Neural progenitor cell (in vitro differentiated cells): ENCODE results near the gene PRKAG2. TPM values are rescaled to one million over a fixed set of nuclear protein-coding genes. Genes with fewer than 3 reads are reported as not detected.

Source experiments
- DNase-seq: peaks from one replicate; pipeline ENCODE4 v3.0.0-alpha.2; 2016; ENCODE audit warnings: low spot score
- H2AFZ ChIP-seq: fragments of 200-600 bp; sonication (generic); replicated peaks from 2 replicates; pipeline ENCODE4 v1.6.1; 2016; ENCODE audit warnings: antibody characterized with exemption
- H3F3A ChIP-seq: fragments of 200-600 bp; sonication (generic); 2 replicates; pipeline ENCODE4 v1.6.1; 2016; ENCODE audit warnings: antibody characterized with exemption, low read depth
- H3K27ac ChIP-seq: fragments of 200-600 bp; sonication (generic); 2 replicates; pipeline ENCODE4 v1.5.1; 2016; ENCODE audit warnings: mild to moderate bottlenecking
- H3K27me3 ChIP-seq: fragments of 200-600 bp; sonication (generic); 2 replicates; pipeline ENCODE4 v1.6.1; 2016; ENCODE audit warnings: mild to moderate bottlenecking, moderate library complexity
- H3K36me3 ChIP-seq: fragments of 200-600 bp; sonication (generic); 2 replicates; pipeline ENCODE4 v1.5.1; 2016
- H3K4me1 ChIP-seq: fragments of 200-600 bp; sonication (generic); 2 replicates; pipeline ENCODE4 v1.6.1; 2016; ENCODE audit warnings: mixed run types
- H3K4me2 ChIP-seq: fragments of 200-600 bp; sonication (generic); 2 replicates; pipeline ENCODE4 v1.6.1; 2016
- H3K4me3 ChIP-seq: fragments of 200-600 bp; sonication (generic); 2 replicates; pipeline ENCODE4 v1.5.1; 2016
- H3K79me2 ChIP-seq: fragments of 200-600 bp; sonication (generic); 2 replicates; pipeline ENCODE4 v1.6.1; 2016; ENCODE audit warnings: low read depth
- H3K9ac ChIP-seq: fragments of 200-600 bp; sonication (generic); 2 replicates; pipeline ENCODE4 v1.6.1; 2016
- H3K9me3 ChIP-seq: fragments of 200-600 bp; sonication (generic); 2 replicates; pipeline ENCODE4 v1.5.1; 2016; ENCODE audit warnings: low read depth
- H4K20me1 ChIP-seq: fragments of 200-600 bp; sonication (generic); 2 replicates; pipeline ENCODE4 v1.6.1; 2016; ENCODE audit warnings: low read depth
- H3K27ac Mint-ChIP-seq: 3 replicates; pipeline ENCODE4 v1.8.0; 2021; ENCODE audit warnings: mixed read lengths
- H3K27me3 Mint-ChIP-seq: 2 replicates; pipeline ENCODE4 v1.8.0; 2022; ENCODE audit warnings: low read depth, mild to moderate bottlenecking, inconsistent platforms, moderate library complexity, mixed read lengths; ENCODE audit not compliant: insufficient read depth
- H3K36me3 Mint-ChIP-seq: 3 replicates; pipeline ENCODE4 v1.8.0; 2021; ENCODE audit warnings: mixed read lengths
- H3K4me1 Mint-ChIP-seq: 3 replicates; pipeline ENCODE4 v1.8.0; 2021; ENCODE audit warnings: mixed read lengths
- H3K4me3 Mint-ChIP-seq: 3 replicates; pipeline ENCODE4 v1.8.0; 2021; ENCODE audit warnings: mild to moderate bottlenecking, moderate library complexity, mixed read lengths
- H3K9me3 Mint-ChIP-seq: 3 replicates; pipeline ENCODE4 v1.8.0; 2020; ENCODE audit warnings: mixed read lengths
- CTCF ChIP-seq: fragments of 200-600 bp; sonication (generic); IDR thresholded peaks from 2 replicates; pipeline ENCODE4 v1.5.1; 2017; ENCODE audit warnings: antibody characterized with exemption, mild to moderate bottlenecking
- EZH2 ChIP-seq: fragments of 200-600 bp; sonication (generic); IDR thresholded peaks from 2 replicates; pipeline ENCODE4 v1.6.1; 2017; ENCODE audit warnings: antibody characterized with exemption, mild to moderate bottlenecking, moderate library complexity
- EZH2phosphoT487 ChIP-seq: fragments of 200-600 bp; sonication (generic); IDR thresholded peaks from 2 replicates; pipeline ENCODE4 v1.6.1; 2017; ENCODE audit warnings: antibody characterized with exemption
- total RNA-seq: library from RNA; depleted of rRNA; stranded (reverse); fragments of >200 nt; gene quantifications from 2 replicates; pipeline ENCODE4 v1.2.3, GENCODE V29; 2015; ENCODE audit warnings: low replicate concordance

Gene PRKAG2
- total RNA-seq, 1 donor from 2014 or later, result 11.4 TPM

- no peak overlapping the region for H3K4me3 ChIP-seq
- H3K4me1 ChIP-seq, result peaks cover 17% of the 10 kb centered on the region
- peaks cover 17% of the 10 kb centered on the region for H4K20me1 ChIP-seq
- H3K9me3 ChIP-seq, result no peaks in the 10 kb centered on the region
- H3K27ac ChIP-seq, result no peak overlapping the region
- no peak overlapping the region for H2AFZ ChIP-seq
- Mint-ChIP-seq H3K36me3 (no peaks in the 10 kb centered on the region), H3K27me3 (peaks cover 13% of the 10 kb centered on the region), H3K9me3 (no peaks in the 10 kb centered on the region), H3K4me1 (peaks cover 36% of the 10 kb centered on the region), H3K4me3 (no peak overlapping the region), H3K27ac (peak overlapping the region; percentile 42)
- no peaks in the 10 kb centered on the region for H3K36me3 ChIP-seq
- H3F3A ChIP-seq, result peaks cover 18% of the 10 kb centered on the region
- no peak overlapping the region for H3K4me2 ChIP-seq
- H3K27me3 ChIP-seq, result peaks cover 19% of the 10 kb centered on the region
- no peak for DNase-seq
- no peak for TF ChIP-seq CTCF
- TF ChIP-seq EZH2phosphoT487, result no peak
- TF ChIP-seq EZH2, result no peak
- no peaks in the 10 kb centered on the region for H3K79me2 ChIP-seq
- no peak overlapping the region for H3K9ac ChIP-seq
These were observed 40.6 kb downstream of the PRKAG2 start for GRCh38 chr7:151836191-151836926.

GRCh38 chr7:151835636-151836035 lies 41.3 kb downstream of the PRKAG2 start:
- Histone ChIP-seq H2AFZ (no peak overlapping the region), H3K27me3 (peaks cover 19% of the 10 kb centered on the region), H3K4me2 (no peak overlapping the region), H3K79me2 (no peaks in the 10 kb centered on the region), H3K9me3 (no peaks in the 10 kb centered on the region), H3F3A (peaks cover 18% of the 10 kb centered on the region), H3K9ac (no peak overlapping the region), H3K4me3 (no peak overlapping the region), H3K36me3 (no peaks in the 10 kb centered on the region), H3K4me1 (peaks cover 17% of the 10 kb centered on the region), H3K27ac (no peak overlapping the region), H4K20me1 (peaks cover 17% of the 10 kb centered on the region)
- peak overlapping the region; percentile 42 for H3K27ac Mint-ChIP-seq
- DNase-seq, result no peak
- H3K9me3 Mint-ChIP-seq, result no peaks in the 10 kb centered on the region
- H3K27me3 Mint-ChIP-seq, result peaks cover 13% of the 10 kb centered on the region
- H3K4me3 Mint-ChIP-seq, result no peak overlapping the region
- no peak for TF ChIP-seq EZH2
- no peak for TF ChIP-seq CTCF
- no peak for TF ChIP-seq EZH2phosphoT487
- H3K36me3 Mint-ChIP-seq, result no peaks in the 10 kb centered on the region
- peaks cover 36% of the 10 kb centered on the region for H3K4me1 Mint-ChIP-seq

- Mint-ChIP-seq H3K9me3 (no peaks in the 10 kb centered on the region), H3K27ac (no peak overlapping the region), H3K36me3 (no peaks in the 10 kb centered on the region), H3K4me3 (no peak overlapping the region), H3K4me1 (peaks cover 30% of the 10 kb centered on the region), H3K27me3 (peaks cover 12% of the 10 kb centered on the region)
- Histone ChIP-seq H3F3A (peaks cover 18% of the 10 kb centered on the region), H2AFZ (no peak overlapping the region), H3K27me3 (peaks cover 19% of the 10 kb centered on the region), H3K27ac (no peak overlapping the region), H3K9me3 (no peaks in the 10 kb centered on the region), H4K20me1 (peaks cover 17% of the 10 kb centered on the region), H3K36me3 (no peaks in the 10 kb centered on the region), H3K4me1 (peaks cover 17% of the 10 kb centered on the region), H3K4me2 (no peak overlapping the region), H3K4me3 (no peak overlapping the region), H3K9ac (no peak overlapping the region), H3K79me2 (no peaks in the 10 kb centered on the region)
- TF ChIP-seq EZH2phosphoT487 (no peak), CTCF (no peak)
- no peak for DNase-seq
These were observed 42.5 kb downstream of the PRKAG2 start for GRCh38 chr7:151834271-151835035.
